ENCODE data around the gene ZNF500.
A peak's percentile ranks its signal among the peaks of the same experiment; 100 is the strongest.

Gene ZNF500

GRCh38 chr16:4768549-4769305 is 1.8 kb upstream of the ZNF500 start:
- DNase-seq: peak; percentile 96 to 97

DNA sequence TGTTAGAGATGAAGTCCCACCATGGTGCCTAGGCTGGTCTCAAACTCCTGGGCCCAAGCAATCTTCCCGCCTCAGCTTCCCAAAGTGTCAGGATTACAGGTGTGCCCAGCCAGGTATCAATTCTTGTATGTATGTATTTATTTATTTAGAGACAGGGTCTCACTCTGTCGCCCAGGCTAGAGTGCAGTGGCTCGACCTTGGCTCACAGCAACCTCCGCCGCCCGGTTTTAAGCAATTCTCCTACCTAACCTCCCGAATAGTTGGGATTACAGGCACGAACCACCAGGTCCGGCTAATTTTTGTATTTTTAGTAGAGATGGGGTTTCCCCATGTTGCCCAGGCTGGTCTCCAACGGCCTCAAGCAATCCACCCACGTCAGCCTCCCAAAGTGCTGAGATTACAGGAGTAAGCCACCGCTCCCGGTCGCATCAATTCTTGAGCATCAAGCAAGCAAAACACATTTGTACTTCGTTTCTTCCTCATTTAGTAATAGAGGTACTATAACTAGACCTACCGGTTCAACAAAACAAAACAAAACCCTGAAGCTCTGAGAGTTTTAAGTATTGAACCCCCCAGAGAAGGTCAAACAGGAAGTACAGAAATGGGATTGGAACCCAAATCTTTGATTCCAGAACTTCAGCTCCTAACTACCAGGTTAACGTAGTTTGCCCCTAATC is 1.0 kb upstream of the ZNF500 start:
- DNase-seq: peak in 1 of 2 experiments; percentile 35

- DNase-seq: no peak
Measured at GRCh38 chr16:4765511-4766474, 1.2 kb downstream of the ZNF500 start.

DNA sequence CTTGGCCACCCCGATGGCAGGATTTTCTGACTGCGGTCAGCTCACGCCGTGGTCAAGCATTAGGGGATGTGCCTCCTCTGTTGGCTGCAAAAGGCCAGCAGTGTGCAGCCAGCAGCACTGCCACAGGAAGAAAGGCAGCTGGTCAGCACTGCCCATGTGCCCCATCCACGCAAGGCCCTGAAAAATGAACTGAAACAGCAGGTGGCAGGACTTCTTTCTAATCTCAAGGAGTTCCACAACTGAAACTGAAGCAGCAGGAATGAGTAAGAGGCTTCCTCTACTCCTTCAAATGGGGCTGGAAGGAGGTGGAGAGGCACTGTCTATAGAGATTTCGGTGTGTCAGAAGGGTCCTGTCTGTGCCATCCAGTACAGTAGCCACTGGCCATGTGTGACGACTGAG is 3.2 kb downstream of the ZNF500 start:
- DNase-seq: no peak

DNA sequence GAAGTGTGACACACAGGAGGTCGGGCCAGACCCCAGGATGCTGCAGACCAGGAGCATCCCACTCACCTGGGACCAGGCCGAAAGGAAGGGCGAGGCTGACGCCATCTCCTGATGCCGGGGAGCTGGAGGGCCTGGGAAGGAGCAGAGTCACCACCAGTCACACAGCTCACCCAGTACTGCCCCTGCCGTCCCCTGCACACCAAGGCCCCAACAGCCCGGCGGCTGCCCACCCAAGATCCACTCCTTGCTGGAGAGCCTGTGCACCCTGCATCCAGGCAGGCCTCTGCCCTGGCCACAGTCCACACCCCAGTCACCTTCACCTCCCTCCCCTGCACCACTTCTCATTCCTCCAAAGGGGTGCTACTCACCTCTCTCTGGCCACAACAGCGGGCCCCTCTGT is 4.8 kb downstream of the ZNF500 start:
- no peak for DNase-seq

- DNase-seq: no peak
Measured at GRCh38 chr16:4760221-4760910, 6.6 kb downstream of the ZNF500 start.

- no peak for DNase-seq
Measured at GRCh38 chr16:4755687-4756086, 11.3 kb downstream of the ZNF500 start.

GRCh38 chr16:4754865-4755264 is 12.1 kb downstream of the ZNF500 start:
- DNase-seq: no peak

GRCh38 chr16:4753227-4753626 is 13.7 kb downstream of the ZNF500 start:
- no peak for DNase-seq

- no peak for DNase-seq
Measured at GRCh38 chr16:4752351-4753100, 14.4 kb downstream of the ZNF500 start.

- no peak for DNase-seq
Measured at GRCh38 chr16:4750896-4751295, 16.1 kb downstream of the ZNF500 start.

- no peak for DNase-seq
Measured at GRCh38 chr16:4749700-4750257, 17.2 kb downstream of the ZNF500 start.

- DNase-seq: no peak
Measured at GRCh38 chr16:4748682-4749411, 18.1 kb downstream of the ZNF500 start.

DNA sequence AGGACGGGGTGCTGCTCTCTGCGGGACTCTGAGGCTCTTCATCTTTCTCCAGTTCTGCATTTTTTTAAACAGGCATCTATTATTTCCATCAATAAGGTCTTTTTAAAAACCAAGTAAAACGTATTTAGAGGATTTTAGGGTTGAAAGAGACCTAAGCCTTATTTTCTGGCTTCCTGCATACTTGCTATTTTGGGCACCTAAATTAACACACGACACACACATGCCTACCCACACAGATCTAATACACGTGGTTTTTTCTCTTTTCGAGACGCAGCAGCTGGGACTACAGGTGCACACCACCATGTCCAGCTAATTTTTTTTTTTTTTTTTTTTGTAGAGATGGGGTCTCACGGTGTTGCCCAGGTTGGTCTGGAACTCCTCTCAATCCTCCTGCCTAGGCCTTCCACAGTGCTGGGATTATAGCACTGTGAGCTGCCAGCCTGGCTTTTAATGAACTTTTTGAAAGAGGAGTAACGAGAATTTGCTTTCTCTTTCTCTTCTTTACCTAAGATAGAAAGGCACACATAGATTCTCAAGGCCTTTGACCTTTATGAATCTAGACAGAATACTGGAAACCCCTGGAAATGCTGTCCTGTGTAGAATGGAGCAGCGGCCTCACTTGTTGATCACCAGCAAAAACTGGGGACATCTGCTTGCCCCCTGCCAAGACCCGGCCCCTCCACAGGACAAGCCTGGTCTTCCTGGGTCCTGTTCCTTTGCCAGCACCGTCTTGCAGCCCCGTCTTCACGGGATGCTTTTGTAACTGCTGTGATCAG is 18.9 kb downstream of the ZNF500 start:
- DNase-seq: no peak

- no peak for DNase-seq
Measured at GRCh38 chr16:4746991-4747574, 19.9 kb downstream of the ZNF500 start.

GRCh38 chr16:4746215-4746614 is 20.7 kb downstream of the ZNF500 start:
- DNase-seq: no peak

DNA sequence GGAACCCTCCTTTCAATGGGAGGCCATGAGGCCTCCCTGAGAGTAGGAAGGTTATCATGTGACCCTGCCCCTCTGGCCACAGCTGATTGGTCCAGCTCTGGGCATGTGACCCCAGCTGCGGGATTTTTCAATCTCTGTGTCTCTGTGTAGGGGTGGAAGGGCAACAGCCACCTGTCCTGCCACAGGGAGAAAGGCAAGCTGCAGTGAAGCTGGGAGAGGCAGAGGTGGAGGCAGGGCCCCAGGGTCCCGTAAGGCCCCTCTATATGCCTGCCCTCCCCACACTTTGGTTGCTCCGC is 21.7 kb downstream of the ZNF500 start:
- DNase-seq: no peak

GRCh38 chr16:4744555-4745273 is 22.2 kb downstream of the ZNF500 start:
- no peak for DNase-seq

- DNase-seq: peak in 1 of 2 experiments; percentile 24
Measured at GRCh38 chr16:4743226-4743878, 23.6 kb downstream of the ZNF500 start.

Data from activated T-cell treated with anti-CD3 and anti-CD28 coated beads, Interleukin-2, amount 50 U/mL, for 48 hours (primary cell).